ENCODE results near the gene XPO6.
A peak's percentile ranks its signal among the peaks of the same experiment; 100 is the strongest.

XPO6 gene

DNA sequence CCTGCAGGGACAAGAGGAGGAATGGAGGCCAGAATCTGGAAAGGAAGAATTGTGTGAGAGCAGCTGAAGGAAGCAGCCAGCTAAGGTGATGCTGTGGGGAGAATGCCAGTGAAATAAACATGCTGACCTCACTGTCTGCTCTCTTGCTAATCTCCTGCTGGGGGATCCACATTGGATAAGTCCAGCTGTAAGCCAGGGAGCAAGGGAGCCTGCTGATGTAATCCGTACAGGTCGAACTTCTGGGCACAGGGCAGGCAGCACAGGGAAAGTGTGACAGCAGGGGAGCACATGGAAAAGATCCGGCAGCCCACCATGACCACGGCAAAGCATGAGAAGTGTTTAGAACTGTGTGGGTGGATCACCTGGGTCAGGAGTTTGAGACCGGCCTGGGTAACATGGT lies 7.5 kb upstream of the XPO6 start:
- DNase-seq (ENCODE audit: insufficient read length, low spot score) (peak; percentile 75), FAIRE-seq (peak; percentile 64)
- TF ChIP-seq CTCF (IDR thresholded peaks at IDR 0.05; ENCODE audit: insufficient read depth, missing control alignments) = no peak

DNA sequence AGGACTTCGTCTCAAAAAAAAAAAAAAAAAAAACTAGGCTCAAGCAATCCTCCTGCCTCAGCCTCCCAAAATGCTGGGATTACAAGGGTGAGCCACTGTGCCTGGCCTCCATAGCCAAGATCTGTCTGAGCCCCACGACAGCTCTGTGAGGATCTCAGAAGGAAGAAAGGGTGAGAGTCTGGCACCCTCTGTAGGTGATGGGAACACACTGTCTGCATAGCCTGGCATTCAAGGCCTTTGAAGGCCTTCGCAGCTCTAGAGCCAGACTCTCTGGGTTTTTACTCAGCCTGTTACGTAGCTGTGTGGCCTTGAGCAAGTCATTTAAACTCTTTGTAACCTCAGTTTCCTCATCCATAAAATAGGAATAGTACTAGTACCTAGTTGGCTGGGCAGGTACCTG lies 6.3 kb upstream of the XPO6 start:
- FAIRE-seq (no peak), DNase-seq (ENCODE audit: insufficient read length, low spot score) (no peak)
- TF ChIP-seq CTCF (IDR thresholded peaks at IDR 0.05; ENCODE audit: insufficient read depth, missing control alignments) = peak; percentile 40

DNA sequence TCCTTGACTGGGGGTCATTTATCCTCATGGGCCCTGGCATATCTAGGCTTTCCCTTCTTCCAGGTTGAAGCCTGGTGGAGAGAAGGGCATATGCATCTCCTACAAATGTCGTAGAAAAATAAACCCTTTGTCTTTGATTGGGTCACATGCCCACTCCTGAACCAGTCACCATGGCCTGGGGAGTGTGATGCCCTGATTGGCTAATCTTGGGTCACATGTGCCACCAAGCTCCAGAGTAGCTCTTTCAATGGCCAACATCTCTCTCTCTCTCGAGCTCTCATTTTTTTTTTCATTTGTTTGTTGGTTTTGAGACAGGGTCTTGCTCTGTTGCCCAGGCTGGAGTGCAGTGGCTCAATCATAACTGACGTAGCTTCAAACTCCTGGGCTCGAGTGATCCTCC lies 5.6 kb upstream of the XPO6 start:
- FAIRE-seq = no peak
- no peak for TF ChIP-seq CTCF (IDR thresholded peaks at IDR 0.05; ENCODE audit: insufficient read depth, missing control alignments)
- no peak for DNase-seq (ENCODE audit: insufficient read length, low spot score)

- FAIRE-seq (no peak), DNase-seq (ENCODE audit: insufficient read length, low spot score) (no peak)
- TF ChIP-seq CTCF (IDR thresholded peaks at IDR 0.05; ENCODE audit: insufficient read depth, missing control alignments) = no peak
These were observed 1.6 kb upstream of the XPO6 start for GRCh38 chr16:28213396-28213795.

DNA sequence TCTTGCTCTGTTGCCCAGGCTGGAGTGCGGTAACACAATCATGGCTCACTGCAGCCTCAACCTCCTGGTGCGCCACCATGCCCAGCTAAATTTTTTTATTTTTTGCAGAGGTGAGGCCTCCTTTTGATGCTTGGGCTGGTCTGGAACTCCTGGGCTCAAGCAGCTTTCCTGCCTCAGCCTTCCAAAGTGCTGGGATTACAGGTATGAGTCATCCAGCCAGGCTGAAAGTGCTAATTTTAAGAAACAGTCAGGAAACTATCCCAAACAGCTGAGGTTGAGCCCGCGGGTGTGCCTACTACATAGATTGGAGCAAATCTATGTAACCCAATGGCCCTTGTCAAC lies 738 bp upstream of the XPO6 start:
- TF ChIP-seq CTCF (IDR thresholded peaks at IDR 0.05; ENCODE audit: insufficient read depth, missing control alignments) = no peak
- DNase-seq (ENCODE audit: insufficient read length, low spot score) (no peak), FAIRE-seq (no peak)

DNA sequence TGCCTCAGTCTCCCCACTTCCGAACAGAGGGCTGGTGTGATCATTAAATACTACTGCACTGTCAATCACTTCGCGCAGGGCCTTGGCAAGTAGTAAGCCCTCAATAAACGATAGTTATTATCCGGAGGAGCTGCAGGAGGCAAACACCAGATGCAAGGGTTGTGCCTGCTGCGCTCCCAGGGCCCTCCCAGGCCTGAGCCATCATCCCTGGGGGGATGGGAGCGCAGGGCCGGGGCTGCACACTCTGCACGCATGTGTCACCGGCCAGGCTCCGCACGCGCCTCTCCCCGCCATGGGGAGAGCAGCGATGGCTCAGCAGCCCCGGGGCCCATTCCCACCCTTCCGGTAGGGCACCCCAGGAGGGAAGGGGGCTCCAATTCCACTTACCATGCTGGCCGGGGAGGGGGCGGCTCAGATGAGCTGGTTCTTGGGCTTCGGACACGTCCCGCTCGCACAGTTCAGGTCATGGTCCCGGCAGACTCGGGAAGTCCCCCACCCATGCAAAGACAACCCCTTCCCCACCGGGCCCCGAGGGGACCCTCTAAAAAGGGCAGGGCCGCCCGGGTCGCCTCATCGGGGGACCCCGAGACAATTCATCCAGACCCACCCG lies 681 bp downstream of the XPO6 start:
- TF ChIP-seq CTCF (IDR thresholded peaks at IDR 0.05; ENCODE audit: insufficient read depth, missing control alignments) = no peak
- FAIRE-seq (no peak), DNase-seq (ENCODE audit: insufficient read length, low spot score) (peak; percentile 41)

GRCh38 chr16:28210264-28210663 lies 1.5 kb downstream of the XPO6 start:
- DNase-seq (ENCODE audit: insufficient read length, low spot score) (no peak), FAIRE-seq (no peak)
- TF ChIP-seq CTCF (IDR thresholded peaks at IDR 0.05; ENCODE audit: insufficient read depth, missing control alignments) = no peak
